Common myeloid progenitor, CD34-positive (primary cell): ENCODE data around the gene ACR.

Experiments
- CTCF ChIA-PET: fragments of 350-600 bp; sonication (Branson Sonifier 250); formaldehyde crosslinking; loops from one replicate; lab custom pipeline; 2021; ENCODE audit warnings: antibody characterized with exemption; lab: Charles Lee
- POLR2A ChIA-PET: fragments of 350-600 bp; sonication (Branson Sonifier 250); formaldehyde crosslinking; loops from one replicate; lab custom pipeline; 2021; ENCODE audit warnings: antibody characterized with exemption; lab: Charles Lee
- DNase-seq, 3 donors: peaks; one replicate each; pipeline versions ENCODE4 v3.0.0 to v3.0.0-alpha.2; 2013
- H3K27ac ChIP-seq, 2 experiments: 1 replicate in 1 of 2; 2 replicates in 1 of 2; pipeline ENCODE4 v1.7.0; 2013; ENCODE audit warnings: inconsistent platforms in 2 of 2, low read length in 2 of 2, mild to moderate bottlenecking in 2 of 2, low read depth in 1 of 2, moderate library complexity in 1 of 2; ENCODE audit not compliant: severe bottlenecking in 2 of 2, insufficient read depth in 1 of 2, poor library complexity in 1 of 2
- H3K27me3 ChIP-seq, 5 experiments: replicated peaks in 2 of 5; 1 replicate in 3 of 5; 2 replicates in 2 of 5; pipeline versions ENCODE4 v1.6.1 to v1.7.0; 2013; ENCODE audit warnings: low read length in 4 of 5, mild to moderate bottlenecking in 2 of 5, moderate library complexity in 2 of 5, inconsistent platforms in 1 of 5; ENCODE audit not compliant: insufficient read depth in 5 of 5, control insufficient read depth in 4 of 5
- H3K36me3 ChIP-seq, 4 experiments: 1 replicate in 2 of 4; 2 replicates in 2 of 4; pipeline versions ENCODE4 v1.6.1 to v1.7.0; 2013; ENCODE audit warnings: low read length in 3 of 4, control low read depth in 1 of 4, mild to moderate bottlenecking in 1 of 4; ENCODE audit not compliant: control insufficient read depth in 4 of 4, insufficient read depth in 4 of 4
- H3K4me1 ChIP-seq, 4 experiments: 1 replicate in 3 of 4; 2 replicates in 1 of 4; pipeline versions ENCODE4 v1.6.1 to v1.7.1; 2013; ENCODE audit warnings: low read length in 3 of 4, mild to moderate bottlenecking in 3 of 4, control low read depth in 1 of 4, inconsistent platforms in 1 of 4, moderate library complexity in 1 of 4; ENCODE audit not compliant: control insufficient read depth in 4 of 4, insufficient read depth in 4 of 4; ENCODE audit errors: control extremely low read depth in 1 of 4
- H3K4me3 ChIP-seq, 7 experiments: 1 replicate in 4 of 7; 2 replicates in 3 of 7; pipeline versions ENCODE4 v1.5.1 to v1.7.0; 2013; ENCODE audit warnings: mild to moderate bottlenecking in 7 of 7, low read length in 6 of 7, moderate library complexity in 6 of 7, inconsistent platforms in 2 of 7, low read depth in 2 of 7, control low read depth in 1 of 7; ENCODE audit not compliant: insufficient read depth in 4 of 7, control insufficient read depth in 1 of 7; ENCODE audit errors: extremely low read depth in 1 of 7
- H3K9me3 ChIP-seq, 5 experiments: 1 replicate in 4 of 5; 2 replicates in 1 of 5; pipeline versions ENCODE4 v1.6.1 to v1.7.1; 2013; ENCODE audit warnings: low read length in 4 of 5, mild to moderate bottlenecking in 2 of 5, inconsistent platforms in 1 of 5, low read depth in 1 of 5, moderate library complexity in 1 of 5; ENCODE audit not compliant: control insufficient read depth in 4 of 5, insufficient read depth in 2 of 5; ENCODE audit errors: control extremely low read depth in 1 of 5
- WGBS: methylation state at CpG from one replicate; pipeline ENCODE4 v1.1.5; 2013; ENCODE audit not compliant: insufficient coverage; 5-methylcytosine and 5-hydroxymethylcytosine counted together

The ACR gene

DNA sequence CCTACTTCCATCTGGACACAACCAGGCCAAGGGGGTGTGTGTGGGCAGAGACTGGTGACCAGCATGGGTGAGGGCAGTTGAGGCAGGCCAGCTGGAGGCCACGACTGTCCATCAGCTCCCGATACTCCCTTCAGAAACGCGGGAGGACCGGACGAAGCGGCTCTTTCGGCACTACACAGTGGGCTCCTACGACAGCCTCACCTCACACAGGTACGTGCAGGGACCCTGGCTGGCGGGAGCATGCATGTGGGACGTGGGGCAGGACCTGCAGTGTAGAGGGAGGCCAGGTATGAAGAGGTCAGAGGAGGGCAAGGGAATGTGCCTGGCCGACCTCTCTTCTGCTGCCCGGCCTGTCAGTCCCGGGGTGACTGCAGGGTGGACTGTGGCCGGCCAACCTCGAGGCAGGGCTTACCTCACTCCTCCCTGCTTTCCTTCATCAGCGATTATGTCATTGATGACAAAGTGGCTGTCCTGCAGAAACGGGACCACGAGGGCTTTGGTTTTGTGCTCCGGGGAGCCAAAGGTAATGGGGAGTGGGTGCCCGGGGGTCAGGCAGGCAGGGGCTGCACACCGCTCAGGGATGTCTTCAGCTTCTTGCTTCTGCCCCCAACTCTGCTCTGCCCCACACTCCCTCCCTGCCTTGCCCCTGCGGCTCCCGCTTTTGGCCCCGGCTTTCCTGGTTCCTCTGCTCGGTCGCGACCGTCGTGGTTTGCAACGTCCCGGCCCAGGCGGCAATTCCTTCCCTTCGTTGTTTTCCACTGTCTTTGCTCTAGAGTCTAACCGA is 34.1 kb upstream of the ACR start:
- no peak overlapping the region for H3K27ac ChIP-seq
- CTCF ChIA-PET: interaction anchor here (1.0 to 1.2 kb wide), 2 partner anchors 10 to 196 kb away, joined by 3 to 4 read pairs; partner anchors contain the start of genes LMF2 and NCAPH2
- POLR2A ChIA-PET: no interaction called here
- no peak overlapping the region for H3K4me3 ChIP-seq
- peaks cover 7 to 94% (median 66%) of the 10 kb centered on the region in 4 experiments for H3K36me3 ChIP-seq
- peaks cover 0 to 13% (median 5%) of the 10 kb centered on the region in 4 experiments for H3K4me1 ChIP-seq
- no peaks in the 10 kb centered on the region for H3K9me3 ChIP-seq
- DNase-seq: no peak
- H3K27me3 ChIP-seq: no peaks in the 10 kb centered on the region
- 92% methylated on average over 17 of the region's 36 CpGs for WGBS

- Histone ChIP-seq H3K9me3 (no peaks in the 10 kb centered on the region), H3K4me1 (peaks cover 0 to 13% (median 5%) of the 10 kb centered on the region in 4 experiments), H3K4me3 (no peak overlapping the region), H3K27ac (no peak overlapping the region), H3K36me3 (peaks cover 7 to 94% (median 67%) of the 10 kb centered on the region in 4 experiments), H3K27me3 (no peaks in the 10 kb centered on the region)
- ChIA-PET CTCF (no interaction called here), POLR2A (no interaction called here)
- WGBS: 98% methylated on average over 31 of the region's 37 CpGs
- no peak for DNase-seq
These were observed 33.3 kb upstream of the ACR start for GRCh38 chr22:50704510-50705218.

DNA sequence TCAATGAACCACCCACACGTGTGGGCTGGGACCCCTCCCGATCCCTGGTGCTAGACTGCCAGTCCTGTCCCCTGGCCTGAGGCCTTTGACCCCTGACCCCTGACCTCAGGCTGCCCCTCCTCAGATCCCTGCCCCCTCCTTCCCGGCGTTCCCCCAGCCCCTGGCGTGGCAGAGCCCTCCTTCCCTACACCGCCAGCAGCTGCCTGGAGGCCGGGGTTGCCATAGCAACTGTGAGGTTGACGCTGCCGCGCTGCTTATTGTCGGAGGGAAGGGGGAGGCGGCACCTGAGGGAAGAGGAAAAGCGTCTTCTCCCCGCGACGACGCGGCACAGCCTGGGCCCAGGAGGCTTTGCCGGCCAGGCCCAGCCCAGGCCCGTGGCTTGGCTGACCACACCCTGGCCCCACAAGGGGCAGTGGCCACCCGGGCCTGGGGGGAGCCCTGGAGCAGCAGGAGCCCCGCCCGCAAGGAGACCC is 32.7 kb upstream of the ACR start:
- POLR2A ChIA-PET: no interaction called here
- WGBS: 87% methylated on average over 13 of the region's 23 CpGs
- CTCF ChIA-PET: no interaction called here
- H3K4me3 ChIP-seq: no peak overlapping the region
- no peaks in the 10 kb centered on the region for H3K9me3 ChIP-seq
- no peaks in the 10 kb centered on the region for H3K27me3 ChIP-seq
- no peak overlapping the region for H3K27ac ChIP-seq
- peaks cover 7 to 94% (median 67%) of the 10 kb centered on the region in 4 experiments for H3K36me3 ChIP-seq
- DNase-seq: peak in 2 of 3 donors; percentile 46 to 48
- peaks cover 0 to 13% (median 5%) of the 10 kb centered on the region in 4 experiments for H3K4me1 ChIP-seq

- ChIA-PET CTCF (no interaction called here), POLR2A (no interaction called here)
- no peak overlapping the region for H3K4me3 ChIP-seq
- WGBS: 100% methylated on average over 8 of the region's 27 CpGs
- no peaks in the 10 kb centered on the region for H3K9me3 ChIP-seq
- H3K4me1 ChIP-seq: peaks cover 0 to 13% (median 5%) of the 10 kb centered on the region in 4 experiments
- H3K27me3 ChIP-seq: no peaks in the 10 kb centered on the region
- peaks cover 7 to 94% (median 70%) of the 10 kb centered on the region in 4 experiments for H3K36me3 ChIP-seq
- DNase-seq: no peak
- no peak overlapping the region for H3K27ac ChIP-seq
These were observed 32.1 kb upstream of the ACR start for GRCh38 chr22:50705851-50706351.

GRCh38 chr22:50706481-50707125 is 31.4 kb upstream of the ACR start:
- H3K27me3 ChIP-seq: no peaks in the 10 kb centered on the region
- no peaks in the 10 kb centered on the region for H3K9me3 ChIP-seq
- CTCF ChIA-PET: interaction anchor here (1.2 kb wide), 1 partner anchor 12 kb away, joined by 3 read pairs; no protein-coding TSS in a partner anchor
- H3K4me1 ChIP-seq: peaks cover 0 to 10% (median 4%) of the 10 kb centered on the region in 4 experiments
- POLR2A ChIA-PET: no interaction called here
- no peak overlapping the region for H3K4me3 ChIP-seq
- H3K27ac ChIP-seq: no peak overlapping the region
- no peak for DNase-seq
- 97% methylated on average over 11 of the region's 14 CpGs for WGBS
- peaks cover 7 to 94% (median 73%) of the 10 kb centered on the region in 4 experiments for H3K36me3 ChIP-seq

- 80% methylated on average over 1 of the region's 3 CpGs for WGBS
- Histone ChIP-seq H3K27me3 (no peaks in the 10 kb centered on the region), H3K4me3 (no peak overlapping the region), H3K4me1 (peaks cover 0 to 1% (median 0%) of the 10 kb centered on the region in 4 experiments), H3K9me3 (no peaks in the 10 kb centered on the region), H3K27ac (no peak overlapping the region), H3K36me3 (peaks cover 0 to 94% (median 72%) of the 10 kb centered on the region in 4 experiments)
- DNase-seq: no peak
- POLR2A ChIA-PET: no interaction called here
- CTCF ChIA-PET: interaction anchor here (1.2 kb wide), 1 partner anchor 87 kb away, joined by 3 read pairs; no protein-coding TSS in a partner anchor
These were observed 29.5 kb upstream of the ACR start for GRCh38 chr22:50708474-50708873.
